Esophagus muscularis mucosa (tissue), 3 donors: ENCODE results near the gene NXPE1.

ENCODE experiments used
- POLR2A ChIP-seq: fragments of 450-650 bp; IDR thresholded peaks from one replicate; pipeline ENCODE4 v1.6.1; 2017; ENCODE audit warnings: antibody characterized with exemption, moderate library complexity, mild to moderate bottlenecking, low read depth
- POLR2AphosphoS5 ChIP-seq, 2 donors: sonication (generic); formaldehyde crosslinking; IDR thresholded peaks; one replicate each; pipeline ENCODE4 v1.6.1; 2017; ENCODE audit warnings: antibody characterized with exemption in 2 of 2
- TF ChIP-seq, protein P1 (sequence below), 3 experiments: fragments of 200-600 bp in 2 of 3; fragments of 450-650 bp in 1 of 3; sonication (generic) in 2 of 3; IDR thresholded peaks; one replicate each; pipeline ENCODE4 v1.5.1; 2017 to 2019; ENCODE audit warnings: antibody characterized with exemption in 3 of 3, mild to moderate bottlenecking in 2 of 3, moderate library complexity in 1 of 3

DNA sequence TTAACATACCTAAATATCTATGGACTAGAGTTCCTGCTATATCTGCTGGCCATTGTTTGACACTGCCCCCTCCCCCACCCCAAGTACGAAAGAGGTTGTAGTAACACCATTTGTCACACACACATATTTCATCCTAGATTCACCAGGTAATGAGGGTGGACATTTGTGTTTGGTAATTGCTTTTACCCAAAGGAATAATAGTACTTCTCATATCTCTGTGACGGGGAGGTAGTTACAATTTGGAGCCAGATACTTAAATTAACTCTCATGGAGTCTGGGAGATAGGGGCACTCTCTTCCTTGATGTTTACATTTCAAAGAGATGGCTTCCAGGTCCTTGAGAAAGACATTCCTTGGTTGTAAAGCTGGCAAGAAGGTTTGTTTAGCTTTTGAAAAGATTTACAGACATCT is 81.7 kb downstream of the NXPE1 start:
- TF ChIP-seq POLR2A: no peak
- no peak for TF ChIP-seq POLR2AphosphoS5 (IDR thresholded peaks at IDR 0.05)
- TF ChIP-seq, protein P1, sequence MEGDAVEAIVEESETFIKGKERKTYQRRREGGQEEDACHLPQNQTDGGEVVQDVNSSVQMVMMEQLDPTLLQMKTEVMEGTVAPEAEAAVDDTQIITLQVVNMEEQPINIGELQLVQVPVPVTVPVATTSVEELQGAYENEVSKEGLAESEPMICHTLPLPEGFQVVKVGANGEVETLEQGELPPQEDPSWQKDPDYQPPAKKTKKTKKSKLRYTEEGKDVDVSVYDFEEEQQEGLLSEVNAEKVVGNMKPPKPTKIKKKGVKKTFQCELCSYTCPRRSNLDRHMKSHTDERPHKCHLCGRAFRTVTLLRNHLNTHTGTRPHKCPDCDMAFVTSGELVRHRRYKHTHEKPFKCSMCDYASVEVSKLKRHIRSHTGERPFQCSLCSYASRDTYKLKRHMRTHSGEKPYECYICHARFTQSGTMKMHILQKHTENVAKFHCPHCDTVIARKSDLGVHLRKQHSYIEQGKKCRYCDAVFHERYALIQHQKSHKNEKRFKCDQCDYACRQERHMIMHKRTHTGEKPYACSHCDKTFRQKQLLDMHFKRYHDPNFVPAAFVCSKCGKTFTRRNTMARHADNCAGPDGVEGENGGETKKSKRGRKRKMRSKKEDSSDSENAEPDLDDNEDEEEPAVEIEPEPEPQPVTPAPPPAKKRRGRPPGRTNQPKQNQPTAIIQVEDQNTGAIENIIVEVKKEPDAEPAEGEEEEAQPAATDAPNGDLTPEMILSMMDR (IDR thresholded peaks at IDR 0.05): no peak
